Renal cortical epithelial cell (primary cell): ENCODE results near the gene RBPJ. TPM values are rescaled to one million over a fixed set of nuclear protein-coding genes. Genes with fewer than 3 reads are reported as not detected.

Source experiments
- total RNA-seq: library from RNA; depleted of rRNA; stranded (reverse); fragments of >200 nt; gene quantifications from 2 replicates; pipeline ENCODE4 v1.2.3, GENCODE V29; 2014

The RBPJ gene
- total RNA-seq, 1 donor from 2014 or later: 90.7 TPM

Other genes starting within 250 kb of the RBPJ start
- gene CCKAR, start 169.5 kb downstream of the RBPJ start, total RNA-seq: 0.05 TPM in 1 of 2 replicates, not detected in the other